ENCODE results near the gene GRIN1. TPM values are rescaled to one million over a fixed set of nuclear protein-coding genes. Genes with fewer than 3 reads are reported as not detected.

Gene GRIN1
- total and polyA plus RNA-seq, 2 of the 8 experiments (the other 6 are each of a cell fraction or from before 2014, with no cell fraction given): 0.48 to 2.1 TPM

- H3K27ac ChIP-seq (ENCODE audit: low read depth, low read length): no peak overlapping the region
Measured at GRCh38 chr9:137204731-137205125, 65.8 kb downstream of the GRIN1 start.

More at GRCh38 chr9:137204731-137205125, 65.8 kb downstream of the GRIN1 start:
- Histone ChIP-seq H4K20me1 (replicated peaks in 1 of 2; ENCODE audit: control insufficient read depth in 1 of 2, insufficient read depth in 2 of 2, low read length in 2 of 2) (peaks cover 0 to 12% of the 10 kb centered on the region in 2 experiments), H2BK12ac (ENCODE audit: low read depth, low read length) (no peak overlapping the region), H3K36me3 (ENCODE audit: control insufficient read depth in 2 of 4, insufficient read depth in 4 of 4, low read length in 3 of 4) (peaks cover 0 to 4% (median 0%) of the 10 kb centered on the region in 4 experiments; a peak in 1 of 8 replicates), H3K4me3 (ENCODE audit: extremely low read depth in 1 of 4, insufficient read depth in 2 of 4, low read depth in 3 of 4, low read length in 4 of 4) (peak overlapping the region; percentile 78 to 96 (median 89)), H3K4ac (replicated peaks; ENCODE audit: insufficient read length, low read depth, low read length) (no peak overlapping the region), H3K56ac (replicated peaks; ENCODE audit: insufficient read length, low read depth, low read length) (no peak overlapping the region), H3K23ac (ENCODE audit: insufficient read length) (no peak overlapping the region), H2BK20ac (ENCODE audit: low read length) (no peak overlapping the region), H3K79me1 (ENCODE audit: low read depth, low read length) (peaks cover 17% of the 10 kb centered on the region), H2AFZ (ENCODE audit: low read length) (no peak overlapping the region), H3K9ac (replicated peaks in 1 of 4; ENCODE audit: extremely low read depth in 1 of 4, low read depth in 3 of 4, low read length in 3 of 4) (peak overlapping the region; percentile 84 to 99 (median 89)), H3K18ac (ENCODE audit: extremely low read depth, low read length) (no peak overlapping the region), H4K8ac (ENCODE audit: extremely low read depth, insufficient read depth, low read length) (peak overlapping the region; percentile 97; the same call in 1 of the 2 replicates), H2BK5ac (ENCODE audit: low read depth, low read length) (peak overlapping the region; percentile 66; the same call in 1 of the 2 replicates), H2AK5ac (ENCODE audit: low read depth, low read length) (no peak overlapping the region), H4K91ac (replicated peaks; ENCODE audit: insufficient read length, low read length) (no peak overlapping the region), H3K23me2 (ENCODE audit: low read depth, low read length) (peaks cover 17% of the 10 kb centered on the region), H2BK15ac (ENCODE audit: low read length) (no peak overlapping the region; the same call in 1 of the 2 replicates), H3K9me3 (ENCODE audit: insufficient read depth in 2 of 2, low read depth in 1 of 2, low read length in 1 of 2) (no peaks in the 10 kb centered on the region), H3K4me1 (replicated peaks in 1 of 4; ENCODE audit: control insufficient read depth in 3 of 4, insufficient read depth in 4 of 4, low read length in 3 of 4) (peaks cover 7 to 25% (median 14%) of the 10 kb centered on the region in 4 experiments), H3K4me2 (ENCODE audit: insufficient read depth in 1 of 2, low read depth in 2 of 2, low read length in 2 of 2) (peak overlapping the region; percentile 90 to 91), H3K27me3 (replicated peaks in 1 of 4; ENCODE audit: control insufficient read depth in 3 of 4, extremely low read depth in 1 of 4, insufficient read depth in 3 of 4, low read length in 3 of 4) (no peaks in the 10 kb centered on the region), H3K79me2 (ENCODE audit: control insufficient read depth in 1 of 2, insufficient read depth in 2 of 2, low read length in 2 of 2) (peaks cover 0 to 46% of the 10 kb centered on the region in 2 experiments; a peak in 3 of 4 replicates), H2BK120ac (replicated peaks; ENCODE audit: low read depth, low read length) (no peak overlapping the region), H4K5ac (ENCODE audit: insufficient read length, low read depth, low read length) (no peak overlapping the region), H3K14ac (ENCODE audit: insufficient read length) (no peak overlapping the region)
- DNase-seq (ENCODE audit: low read depth in 1 of 2, low spot score in 2 of 2): no peak
- FAIRE-seq: no peak
- ChIA-PET CTCF (ENCODE audit: partially characterized antibody) (interaction anchor here (1.0 to 4.9 kb wide), 9 partner anchors 10 to 175 kb away, joined by 3 to 23 read pairs (median 5); partner anchors contain the start of genes ANAPC2 and SSNA1), POLR2A (ENCODE audit: partially characterized antibody) (interaction anchor here (0.9 to 69.9 kb wide), 8 partner anchors 13 to 80 kb away, joined by 3 to 1462 read pairs (median 10); partner anchors contain the start of genes ANAPC2, CYSRT1, NELFB and RNF208)
- no peak for TF ChIP-seq EP300 (IDR thresholded peaks at IDR 0.05; ENCODE audit: borderline replicate concordance in 1 of 2, low read depth in 2 of 2, low read length in 2 of 2)
- TF ChIP-seq MAX (IDR thresholded peaks at IDR 0.05): no peak
- TF ChIP-seq HDAC6 (IDR thresholded peaks at IDR 0.05; ENCODE audit: low read depth, low read length): no peak
- no peak for TF ChIP-seq SIX5 (IDR thresholded peaks at IDR 0.05; ENCODE audit: low read depth, low read length)
- TF ChIP-seq ZNF274 (IDR thresholded peaks at IDR 0.05; ENCODE audit: borderline replicate concordance, extremely low read depth, low read length): no peak
- 39% methylated on average over 21 of the region's 21 CpGs; no CpG with 5 or more reads in 1 of the 2 experiments for WGBS, 2 experiments (ENCODE audit: extremely low coverage in 1 of 2, insufficient coverage in 1 of 2, insufficient read length in 1 of 2, insufficient replicate concordance in 2 of 2, low coverage in 1 of 2, low lambda C conversion rate in 2 of 2, missing lambda C conversion rate in 1 of 2)

Data from H1 (cell line).